DMS79 (cell line): ENCODE data around the gene SYNCRIP.
"Not testable (repeated sequence)": the region's sequence is repeated elsewhere in the genome, so short reads cannot be mapped to it uniquely, and the experiment has no call there.

Experiments
- DNase-seq: peaks from one replicate; lab custom pipeline; 2025; lab: John Stamatoyannopoulos, UW

Gene SYNCRIP

GRCh38 chr6:85594197-85594930 lies 48.3 kb downstream of the SYNCRIP start:
- DNase-seq: no peak

DNA sequence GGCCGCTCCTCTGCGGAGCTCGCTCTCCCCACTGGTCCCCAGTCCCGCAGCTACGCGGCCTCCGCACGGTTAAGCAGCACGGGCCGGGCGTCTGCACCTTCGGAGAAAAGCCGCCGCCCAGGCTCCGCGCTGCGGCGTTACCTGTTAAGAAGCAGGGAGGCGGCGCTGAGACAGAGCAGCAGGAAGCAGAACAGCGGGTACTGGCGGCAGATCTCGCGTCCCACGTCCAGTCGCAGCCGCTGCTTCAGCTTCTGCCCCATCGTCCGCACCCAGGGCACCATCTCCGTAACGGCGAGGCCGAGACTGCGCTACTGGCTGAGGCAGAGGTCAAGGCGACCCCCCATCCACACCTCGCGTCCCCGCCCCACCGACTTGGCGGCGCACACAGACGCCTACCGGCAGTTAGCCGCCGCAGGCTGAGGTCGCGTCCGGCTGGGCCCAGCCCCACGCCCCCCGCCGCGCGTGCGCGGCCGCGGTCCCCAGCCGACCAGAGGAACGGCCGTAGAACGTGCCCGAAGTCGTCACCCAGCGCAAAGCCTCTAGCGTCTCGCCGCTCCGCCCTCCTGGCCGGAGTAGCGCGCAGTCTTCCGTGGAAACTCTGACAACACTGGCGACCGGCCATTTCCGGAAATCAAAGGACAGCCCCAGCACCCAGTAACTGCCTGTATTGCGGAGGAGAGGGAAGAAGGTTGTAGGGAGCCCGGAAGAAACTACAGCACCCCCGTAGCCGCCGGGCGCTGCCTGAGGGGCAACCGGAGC lies 49.1 kb downstream of the SYNCRIP start, which contains the start of gene SNX14:
Gene SNX14, minus strand, starts transcription at position 421 of the 759 bp plus-strand sequence. Its CDS starts 140 bp downstream, at position 281.
- DNase-seq: peak; percentile 77

GRCh38 chr6:85592033-85592432 lies 50.7 kb downstream of the SYNCRIP start:
- no peak for DNase-seq

GRCh38 chr6:85591207-85591606 lies 51.5 kb downstream of the SYNCRIP start:
- no peak for DNase-seq

DNA sequence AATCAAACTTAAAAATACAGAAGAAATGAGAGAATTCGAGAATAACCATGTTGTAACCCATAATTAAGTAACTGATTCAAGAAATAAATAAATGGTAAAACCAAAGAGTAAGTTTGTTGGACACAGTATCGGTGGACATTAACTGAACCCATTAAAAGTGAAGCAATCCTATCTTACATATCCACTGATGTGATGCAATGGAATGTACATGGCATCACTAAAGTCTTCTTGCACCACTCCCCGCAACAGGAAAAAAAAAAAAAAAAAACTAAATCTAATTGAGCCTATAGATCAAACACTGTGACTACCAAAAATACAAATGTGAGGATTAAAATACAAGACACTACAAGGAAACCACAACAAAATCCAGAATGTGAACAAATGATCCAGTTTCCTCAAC lies 56.9 kb downstream of the SYNCRIP start:
- no peak for DNase-seq

DNA sequence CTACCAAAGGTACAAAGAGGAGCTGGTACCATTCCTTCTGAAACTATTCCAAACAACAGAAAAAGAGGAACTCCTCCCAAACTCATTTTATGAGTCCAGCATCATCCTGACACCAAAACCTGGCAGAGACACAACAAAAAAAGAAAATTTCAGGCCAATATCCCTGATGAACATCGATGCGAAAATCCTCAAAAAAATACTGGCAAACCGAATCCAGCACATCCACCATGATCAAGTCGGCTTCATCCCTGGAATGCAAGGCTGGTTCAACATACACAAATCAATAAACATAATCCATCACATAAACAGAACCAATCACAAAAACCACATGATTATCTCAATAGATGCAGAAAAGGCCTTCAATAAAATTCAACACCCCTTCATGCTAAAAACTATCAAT lies 59.9 kb downstream of the SYNCRIP start:
- not testable (repeated sequence) for DNase-seq

DNA sequence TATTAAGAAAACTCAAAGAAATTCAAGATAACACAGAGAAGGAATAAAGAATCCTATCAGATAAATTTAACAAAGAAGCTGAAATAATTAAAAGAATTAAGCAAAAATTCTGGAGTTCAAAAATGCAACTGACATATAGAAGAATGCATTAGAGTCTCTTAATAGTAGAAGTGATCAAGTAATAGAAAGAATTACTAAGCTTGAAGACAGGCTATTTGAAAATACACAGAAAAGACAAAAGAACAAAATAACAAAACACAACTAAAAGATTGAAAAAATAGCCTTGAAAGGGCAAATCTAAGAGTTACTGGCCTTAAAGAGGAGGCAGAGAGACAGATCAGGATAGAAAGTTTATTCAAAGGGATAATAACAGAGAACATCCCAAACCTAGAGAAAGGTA lies 61.1 kb downstream of the SYNCRIP start:
- DNase-seq: no peak

DNA sequence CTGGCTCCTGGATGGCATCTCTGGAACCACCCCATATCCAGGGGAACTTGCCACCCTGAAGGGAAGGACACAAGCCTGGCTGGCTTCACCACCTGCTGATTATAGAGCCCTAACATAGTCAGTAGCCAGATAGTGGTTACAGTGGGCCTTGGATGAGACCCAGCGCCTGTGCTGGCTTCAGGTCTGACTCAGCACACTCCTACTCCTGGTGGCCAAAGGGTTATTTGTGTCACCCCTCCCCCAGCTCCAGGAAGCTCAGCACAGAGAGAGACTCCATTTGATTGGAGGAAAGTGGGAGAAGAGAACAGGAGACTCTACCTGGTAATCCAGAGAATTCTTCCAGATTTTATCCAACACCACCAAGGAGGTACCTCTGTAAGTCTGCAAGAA lies 61.8 kb downstream of the SYNCRIP start:
- DNase-seq: no peak

- no peak for DNase-seq
These were observed 62.4 kb downstream of the SYNCRIP start for GRCh38 chr6:85580118-85580877.

DNA sequence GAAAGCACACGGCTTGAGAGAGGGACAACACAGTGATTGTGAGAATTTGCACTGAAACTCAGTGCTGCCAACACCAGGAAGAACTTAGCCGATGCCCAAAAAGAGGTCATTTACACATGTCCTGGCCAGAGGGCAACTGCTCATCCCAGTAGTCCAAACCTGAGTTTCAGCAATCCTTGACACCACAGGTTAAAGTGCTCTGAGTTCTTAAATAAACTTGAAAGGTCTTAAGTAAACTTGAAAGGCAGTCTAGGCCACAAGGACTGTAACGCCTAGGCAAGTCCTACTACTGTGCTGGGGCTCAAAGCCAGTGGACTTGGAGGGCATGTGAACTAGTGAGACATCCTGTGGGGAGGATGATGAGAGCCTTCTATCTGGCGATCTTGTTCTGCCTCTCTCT lies 63.1 kb downstream of the SYNCRIP start:
- no peak for DNase-seq

GRCh38 chr6:85576476-85576875 lies 66.2 kb downstream of the SYNCRIP start:
- DNase-seq: no peak

DNA sequence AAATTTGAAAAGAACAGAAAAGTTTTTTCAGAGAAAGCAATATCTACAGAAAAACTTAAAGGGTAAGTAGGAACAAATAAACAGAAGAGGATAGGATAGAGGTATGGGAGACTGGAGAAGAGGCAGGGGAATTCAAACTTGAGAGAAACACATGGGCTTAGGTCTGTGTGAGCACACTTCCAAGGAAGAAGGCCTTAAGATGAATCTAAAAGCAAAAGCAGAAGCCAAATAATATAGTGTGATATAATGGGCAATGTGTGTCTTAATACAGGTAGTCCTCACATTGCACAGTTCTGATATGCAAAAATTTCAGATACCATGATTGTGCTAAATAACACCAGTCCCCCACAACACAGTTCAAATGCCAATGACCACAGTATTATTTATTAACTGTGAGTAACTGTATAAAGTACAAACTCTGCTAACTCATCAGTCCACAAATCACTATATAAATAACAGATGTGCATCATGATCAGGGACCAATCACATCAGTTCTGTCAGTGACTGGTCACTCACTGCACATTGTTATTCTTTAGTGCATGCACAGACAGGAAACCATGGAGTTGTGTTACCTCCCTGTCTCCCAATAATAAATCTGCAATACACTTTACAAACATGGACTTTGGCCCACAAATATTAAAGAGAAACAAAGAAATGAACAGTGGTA lies 67.6 kb downstream of the SYNCRIP start:
- DNase-seq: no peak

DNA sequence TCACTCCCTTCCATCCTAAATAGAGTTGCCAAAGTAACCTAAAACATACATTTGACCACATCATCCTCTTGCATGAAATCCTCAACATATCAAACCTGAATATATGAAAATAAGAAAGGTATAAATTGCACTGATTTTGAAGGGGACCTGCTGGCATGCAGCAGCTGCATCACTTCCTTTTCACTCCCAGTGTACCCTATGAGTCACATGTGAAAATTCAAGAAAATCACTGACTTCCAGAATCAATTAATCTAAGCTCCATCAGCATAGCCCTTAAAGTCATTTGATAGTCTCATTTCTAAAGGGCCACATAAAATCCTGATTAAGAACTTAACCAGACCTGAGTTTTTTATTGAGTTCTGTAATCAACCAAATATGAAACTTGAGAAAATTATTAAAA lies 73.4 kb downstream of the SYNCRIP start:
- DNase-seq: no peak

DNA sequence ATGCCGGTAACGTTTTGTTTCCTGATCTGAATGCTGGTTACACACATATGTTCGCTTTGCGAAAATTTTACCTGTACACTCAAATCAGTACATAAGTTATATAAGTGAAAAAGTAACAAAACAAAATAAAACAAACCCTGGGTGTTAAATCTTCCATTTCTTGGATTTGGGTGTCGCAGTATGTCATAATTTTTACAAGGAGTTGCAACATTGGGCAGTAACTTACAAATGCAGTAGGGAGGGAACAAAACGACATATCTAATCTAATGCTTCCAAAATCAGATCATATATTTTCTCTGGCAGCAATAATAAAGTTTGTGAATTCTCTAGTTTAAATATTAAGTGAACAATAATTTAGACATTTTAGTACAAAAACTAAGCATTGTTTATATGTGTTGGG lies 74.3 kb downstream of the SYNCRIP start:
- no peak for DNase-seq

DNA sequence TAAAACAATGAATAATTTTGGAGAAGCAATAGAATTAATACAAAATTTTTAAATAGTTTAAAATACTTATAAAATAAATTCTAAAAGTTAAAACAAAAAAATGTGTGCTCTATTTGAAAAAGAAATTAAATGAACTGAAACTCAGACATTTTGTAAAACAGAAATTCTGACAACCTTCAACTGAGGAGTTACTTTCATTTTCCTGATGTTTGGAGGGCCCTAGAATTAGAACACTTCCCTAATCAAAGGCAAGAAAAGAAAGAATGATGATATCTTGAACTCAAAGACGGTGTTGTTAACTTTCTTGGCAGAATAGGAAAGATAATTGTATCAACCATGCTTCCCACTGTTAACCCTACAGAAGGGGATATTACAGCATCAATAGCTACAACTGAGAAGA lies 77.0 kb downstream of the SYNCRIP start:
- no peak for DNase-seq

DNA sequence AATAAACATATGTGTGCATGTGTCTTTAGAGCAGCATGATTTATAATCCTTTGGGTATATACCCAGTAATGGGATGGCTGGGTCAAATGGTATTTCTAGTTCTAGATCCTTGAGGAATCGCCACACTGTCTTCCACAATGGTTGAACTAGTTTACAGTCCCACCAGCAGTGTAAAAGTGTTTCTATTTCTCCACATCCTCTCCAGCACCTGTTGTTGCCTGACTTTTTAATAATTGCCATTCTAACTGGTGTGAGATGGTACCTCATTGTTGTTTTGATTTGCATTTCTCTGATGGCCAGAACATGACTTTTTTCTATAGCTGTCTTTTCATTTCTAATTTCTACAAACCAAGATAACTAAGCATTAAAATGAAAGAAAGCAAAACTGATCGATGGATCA lies 78.5 kb downstream of the SYNCRIP start:
- not testable (repeated sequence) for DNase-seq
